GM12801 (cell line): Measurements from ENCODE around the gene CREG2.

Experiments used
- TF ChIP-seq, protein P1 (sequence below): IDR thresholded peaks from one replicate; pipeline ENCODE4 v1.5.1; 2011; ENCODE audit warnings: control low read depth; ENCODE audit not compliant: insufficient read length; ENCODE audit errors: extremely low read depth

Gene CREG2

DNA sequence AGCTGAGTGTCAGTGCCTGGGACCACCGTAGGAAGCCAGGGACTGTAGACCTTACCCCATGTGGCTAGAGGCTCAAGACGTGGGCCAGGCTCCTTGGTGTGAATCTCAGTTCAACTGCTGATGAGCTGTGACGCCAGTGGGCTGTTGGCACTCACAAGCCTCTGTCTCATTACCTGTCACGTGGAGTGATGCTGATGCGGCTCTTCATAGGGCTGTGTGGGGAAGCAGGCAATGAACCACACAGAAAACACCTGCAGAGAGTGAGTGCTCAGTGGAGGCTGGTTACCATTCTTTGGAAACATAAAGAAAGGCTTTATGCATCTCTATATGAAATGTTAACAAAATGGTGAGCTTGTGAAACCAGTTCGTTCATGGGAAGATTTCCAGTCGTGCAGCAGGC, 36.1 kb downstream of the CREG2 start:
- TF ChIP-seq, protein P1, sequence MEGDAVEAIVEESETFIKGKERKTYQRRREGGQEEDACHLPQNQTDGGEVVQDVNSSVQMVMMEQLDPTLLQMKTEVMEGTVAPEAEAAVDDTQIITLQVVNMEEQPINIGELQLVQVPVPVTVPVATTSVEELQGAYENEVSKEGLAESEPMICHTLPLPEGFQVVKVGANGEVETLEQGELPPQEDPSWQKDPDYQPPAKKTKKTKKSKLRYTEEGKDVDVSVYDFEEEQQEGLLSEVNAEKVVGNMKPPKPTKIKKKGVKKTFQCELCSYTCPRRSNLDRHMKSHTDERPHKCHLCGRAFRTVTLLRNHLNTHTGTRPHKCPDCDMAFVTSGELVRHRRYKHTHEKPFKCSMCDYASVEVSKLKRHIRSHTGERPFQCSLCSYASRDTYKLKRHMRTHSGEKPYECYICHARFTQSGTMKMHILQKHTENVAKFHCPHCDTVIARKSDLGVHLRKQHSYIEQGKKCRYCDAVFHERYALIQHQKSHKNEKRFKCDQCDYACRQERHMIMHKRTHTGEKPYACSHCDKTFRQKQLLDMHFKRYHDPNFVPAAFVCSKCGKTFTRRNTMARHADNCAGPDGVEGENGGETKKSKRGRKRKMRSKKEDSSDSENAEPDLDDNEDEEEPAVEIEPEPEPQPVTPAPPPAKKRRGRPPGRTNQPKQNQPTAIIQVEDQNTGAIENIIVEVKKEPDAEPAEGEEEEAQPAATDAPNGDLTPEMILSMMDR, result no peak

DNA sequence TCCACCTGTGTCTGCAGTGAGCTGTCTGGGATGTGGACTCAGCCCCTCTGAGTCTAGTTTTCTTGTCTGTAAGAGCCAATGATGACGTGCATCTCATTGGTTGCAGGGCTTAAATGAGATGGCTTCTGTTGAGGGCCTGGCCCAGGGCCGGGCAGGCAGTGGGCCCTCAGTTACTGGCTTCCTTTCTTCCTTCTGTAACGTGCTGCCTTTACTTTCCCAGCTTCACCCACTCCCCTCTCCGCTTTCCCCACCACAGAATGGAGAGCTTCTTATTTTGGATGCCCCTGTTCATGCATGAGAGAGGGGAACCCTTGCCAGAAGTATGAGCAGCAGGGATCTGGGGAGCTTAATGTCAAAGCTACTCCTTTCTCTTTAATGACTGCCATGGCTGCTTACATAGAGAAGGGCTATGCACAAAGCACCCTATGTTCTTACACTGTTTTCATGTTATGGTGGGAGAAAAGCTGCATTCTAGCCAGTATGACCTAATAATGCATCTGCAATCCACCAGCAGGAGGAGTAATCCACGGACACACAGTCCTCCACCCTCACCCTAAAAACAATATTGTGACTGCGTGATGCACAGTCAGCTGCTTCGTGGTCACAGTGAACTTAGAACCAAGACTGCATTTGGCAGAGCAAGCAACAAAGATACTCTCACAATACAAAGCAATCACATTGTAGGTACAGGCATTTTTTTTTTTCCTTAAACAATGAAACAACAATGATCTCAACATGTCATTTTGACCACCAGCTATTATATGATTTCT, 37.2 kb downstream of the CREG2 start:
- TF ChIP-seq, protein P1, result no peak

DNA sequence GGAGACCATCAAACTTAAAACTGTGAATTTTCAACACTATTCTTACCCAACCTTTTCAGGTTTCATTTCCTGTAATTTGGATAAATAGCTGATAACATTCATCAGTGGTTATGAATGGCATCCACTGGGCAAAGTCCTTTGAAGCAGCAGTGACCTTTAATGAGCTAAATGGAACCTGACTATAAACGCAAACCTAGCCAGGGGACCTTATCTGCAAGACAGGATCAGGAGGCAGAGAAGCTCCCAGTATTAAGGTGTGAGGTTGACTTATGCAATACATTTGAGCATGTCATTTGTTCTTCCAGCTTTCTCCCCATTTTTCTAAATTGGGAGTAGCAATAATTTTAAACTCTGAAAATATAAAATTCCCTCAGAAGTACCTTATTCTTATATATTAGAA, 38.4 kb downstream of the CREG2 start:
- TF ChIP-seq, protein P1, result no peak

DNA sequence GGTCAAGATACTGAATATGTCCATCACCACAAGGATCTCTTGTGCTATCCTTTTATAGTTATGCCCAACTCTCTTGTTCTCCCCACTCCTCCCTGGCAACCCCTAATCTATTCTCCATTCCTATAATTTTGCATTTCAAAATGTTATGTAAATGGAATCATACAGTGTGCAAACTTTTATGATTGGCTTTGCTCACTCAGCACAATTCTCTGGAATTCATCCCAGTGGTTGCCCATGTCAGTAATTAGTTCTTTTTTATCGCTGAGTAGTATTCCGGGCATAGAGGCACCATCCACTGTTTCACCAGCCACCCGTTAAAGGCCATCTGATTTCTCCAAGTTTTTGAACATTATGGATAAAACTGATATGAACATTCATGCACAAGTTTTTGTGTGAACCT, 40.4 kb downstream of the CREG2 start:
- TF ChIP-seq, protein P1, result no peak

DNA sequence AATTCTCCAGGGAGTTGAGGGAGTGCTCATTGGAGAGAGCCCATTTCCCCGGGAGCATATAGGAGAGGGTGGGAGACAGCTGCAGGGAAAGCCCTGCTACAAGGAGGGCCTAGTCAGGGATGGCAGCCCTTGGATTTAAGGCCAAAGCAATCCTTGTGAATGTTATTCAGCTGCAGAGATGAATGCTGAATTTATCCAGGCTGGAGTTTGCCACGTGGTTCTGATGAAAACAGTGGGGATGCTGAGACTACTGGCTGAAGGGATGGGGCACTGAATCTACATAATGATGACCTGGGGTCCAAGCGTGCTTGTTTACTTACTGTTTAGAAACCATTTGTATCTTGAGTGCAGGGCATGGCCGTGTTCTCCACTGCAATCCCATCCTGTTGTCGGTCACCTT, 43.2 kb downstream of the CREG2 start:
- TF ChIP-seq, protein P1, result no peak

DNA sequence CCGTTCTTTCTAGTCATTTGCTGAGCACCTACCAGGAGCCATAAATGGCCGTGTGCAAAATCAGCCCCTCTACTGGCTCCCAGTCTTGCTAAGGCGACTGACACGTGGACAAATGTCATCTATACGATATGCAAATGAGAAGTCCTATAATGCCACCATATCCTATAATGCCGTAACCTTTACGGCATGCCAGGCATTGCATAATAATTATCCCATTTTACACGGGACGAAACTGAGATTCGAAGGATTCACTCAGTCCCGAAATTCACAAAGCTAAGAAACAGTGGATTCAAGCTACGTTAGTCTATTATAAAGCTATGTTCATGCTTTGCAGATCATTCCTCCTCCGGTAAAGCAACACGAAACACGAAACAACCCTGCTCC, 44.7 kb downstream of the CREG2 start:
- TF ChIP-seq, protein P1, result no peak

DNA sequence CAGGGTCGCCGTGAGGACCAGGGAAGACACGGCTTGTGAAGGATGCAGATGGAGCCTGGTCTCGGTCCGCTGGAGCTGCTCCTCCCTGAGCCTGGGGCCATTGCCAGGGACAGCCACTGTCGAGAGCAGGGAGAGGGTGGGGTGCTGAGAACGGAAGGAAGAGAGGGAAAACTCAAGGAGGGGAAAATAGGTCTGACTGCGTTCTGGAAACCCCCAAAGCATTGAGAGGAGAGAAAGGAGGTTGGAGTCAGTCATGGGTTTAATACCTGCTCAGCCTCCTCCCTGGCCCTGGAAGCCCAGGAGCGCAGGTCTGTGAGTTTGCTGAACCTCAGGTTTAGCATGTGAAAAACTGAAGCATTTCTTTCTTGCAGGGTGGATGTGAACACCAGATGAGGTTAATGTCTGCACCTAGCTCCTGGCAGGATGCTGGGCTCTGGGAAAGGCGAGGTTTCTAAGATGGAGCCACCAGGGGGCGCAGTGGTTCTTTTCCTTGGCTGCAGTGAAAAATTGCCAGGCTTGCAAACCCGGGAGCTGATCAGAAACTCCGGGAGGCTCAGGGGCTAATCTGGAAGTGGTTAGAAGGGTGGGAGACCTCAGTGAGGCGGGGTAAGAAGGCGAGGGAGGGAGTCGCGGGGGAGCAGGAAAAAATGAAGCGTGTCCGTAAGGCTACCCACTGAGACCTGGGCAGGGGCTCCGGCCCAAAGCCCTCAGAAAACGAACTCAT, 45.2 kb downstream of the CREG2 start:
- TF ChIP-seq, protein P1, result no peak
